ENCODE results near the gene CNIH2.

- TF ChIP-seq, protein P1, sequence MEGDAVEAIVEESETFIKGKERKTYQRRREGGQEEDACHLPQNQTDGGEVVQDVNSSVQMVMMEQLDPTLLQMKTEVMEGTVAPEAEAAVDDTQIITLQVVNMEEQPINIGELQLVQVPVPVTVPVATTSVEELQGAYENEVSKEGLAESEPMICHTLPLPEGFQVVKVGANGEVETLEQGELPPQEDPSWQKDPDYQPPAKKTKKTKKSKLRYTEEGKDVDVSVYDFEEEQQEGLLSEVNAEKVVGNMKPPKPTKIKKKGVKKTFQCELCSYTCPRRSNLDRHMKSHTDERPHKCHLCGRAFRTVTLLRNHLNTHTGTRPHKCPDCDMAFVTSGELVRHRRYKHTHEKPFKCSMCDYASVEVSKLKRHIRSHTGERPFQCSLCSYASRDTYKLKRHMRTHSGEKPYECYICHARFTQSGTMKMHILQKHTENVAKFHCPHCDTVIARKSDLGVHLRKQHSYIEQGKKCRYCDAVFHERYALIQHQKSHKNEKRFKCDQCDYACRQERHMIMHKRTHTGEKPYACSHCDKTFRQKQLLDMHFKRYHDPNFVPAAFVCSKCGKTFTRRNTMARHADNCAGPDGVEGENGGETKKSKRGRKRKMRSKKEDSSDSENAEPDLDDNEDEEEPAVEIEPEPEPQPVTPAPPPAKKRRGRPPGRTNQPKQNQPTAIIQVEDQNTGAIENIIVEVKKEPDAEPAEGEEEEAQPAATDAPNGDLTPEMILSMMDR (IDR thresholded peaks at IDR 0.05; ENCODE audit: poor library complexity, severe bottlenecking), result no peak
- TF ChIP-seq POLR2AphosphoS5 (IDR thresholded peaks at IDR 0.05) (no peak), EZH2 (IDR thresholded peaks at IDR 0.05; ENCODE audit: borderline replicate concordance, insufficient read depth, low read length, poor library complexity, severe bottlenecking) (no peak), EP300 (conservative IDR thresholded peaks at IDR 0.05; ENCODE audit: poor library complexity, severe bottlenecking) (no peak), SMC3 (conservative IDR thresholded peaks at IDR 0.05; ENCODE audit: poor library complexity) (no peak), TAF1 (IDR thresholded peaks at IDR 0.05; ENCODE audit: low read depth) (no peak)
- TF ChIP-seq, protein P2, sequence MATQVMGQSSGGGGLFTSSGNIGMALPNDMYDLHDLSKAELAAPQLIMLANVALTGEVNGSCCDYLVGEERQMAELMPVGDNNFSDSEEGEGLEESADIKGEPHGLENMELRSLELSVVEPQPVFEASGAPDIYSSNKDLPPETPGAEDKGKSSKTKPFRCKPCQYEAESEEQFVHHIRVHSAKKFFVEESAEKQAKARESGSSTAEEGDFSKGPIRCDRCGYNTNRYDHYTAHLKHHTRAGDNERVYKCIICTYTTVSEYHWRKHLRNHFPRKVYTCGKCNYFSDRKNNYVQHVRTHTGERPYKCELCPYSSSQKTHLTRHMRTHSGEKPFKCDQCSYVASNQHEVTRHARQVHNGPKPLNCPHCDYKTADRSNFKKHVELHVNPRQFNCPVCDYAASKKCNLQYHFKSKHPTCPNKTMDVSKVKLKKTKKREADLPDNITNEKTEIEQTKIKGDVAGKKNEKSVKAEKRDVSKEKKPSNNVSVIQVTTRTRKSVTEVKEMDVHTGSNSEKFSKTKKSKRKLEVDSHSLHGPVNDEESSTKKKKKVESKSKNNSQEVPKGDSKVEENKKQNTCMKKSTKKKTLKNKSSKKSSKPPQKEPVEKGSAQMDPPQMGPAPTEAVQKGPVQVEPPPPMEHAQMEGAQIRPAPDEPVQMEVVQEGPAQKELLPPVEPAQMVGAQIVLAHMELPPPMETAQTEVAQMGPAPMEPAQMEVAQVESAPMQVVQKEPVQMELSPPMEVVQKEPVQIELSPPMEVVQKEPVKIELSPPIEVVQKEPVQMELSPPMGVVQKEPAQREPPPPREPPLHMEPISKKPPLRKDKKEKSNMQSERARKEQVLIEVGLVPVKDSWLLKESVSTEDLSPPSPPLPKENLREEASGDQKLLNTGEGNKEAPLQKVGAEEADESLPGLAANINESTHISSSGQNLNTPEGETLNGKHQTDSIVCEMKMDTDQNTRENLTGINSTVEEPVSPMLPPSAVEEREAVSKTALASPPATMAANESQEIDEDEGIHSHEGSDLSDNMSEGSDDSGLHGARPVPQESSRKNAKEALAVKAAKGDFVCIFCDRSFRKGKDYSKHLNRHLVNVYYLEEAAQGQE (IDR thresholded peaks at IDR 0.05; ENCODE audit: borderline replicate concordance), result no peak
Measured at GRCh38 chr11:66259225-66259624, 18.8 kb upstream of the CNIH2 start.

All from neural cell (in vitro differentiated cells).